HG03432 (cell line): ENCODE data around the gene TMEM208.

ENCODE experiments used
- ATAC-seq: cut with Tn5 transposase; IDR thresholded peaks from one replicate; pipeline ENCODE4 v1.9.1; 2021; ENCODE audit warnings: mild to moderate bottlenecking, moderate library complexity; ENCODE audit not compliant: unreplicated experiment

Gene TMEM208

GRCh38 chr16:67248401-67249177 lies 21.7 kb downstream of the TMEM208 start, which contains the start of gene SLC9A5:
TSS of gene SLC9A5 (plus strand) at chr16:67248979. CDS start at chr16:67249015, 36 bp downstream.
- ATAC-seq = no peak

- ATAC-seq = no peak
These were observed 22.5 kb downstream of the TMEM208 start for GRCh38 chr16:67249178-67250044.

DNA sequence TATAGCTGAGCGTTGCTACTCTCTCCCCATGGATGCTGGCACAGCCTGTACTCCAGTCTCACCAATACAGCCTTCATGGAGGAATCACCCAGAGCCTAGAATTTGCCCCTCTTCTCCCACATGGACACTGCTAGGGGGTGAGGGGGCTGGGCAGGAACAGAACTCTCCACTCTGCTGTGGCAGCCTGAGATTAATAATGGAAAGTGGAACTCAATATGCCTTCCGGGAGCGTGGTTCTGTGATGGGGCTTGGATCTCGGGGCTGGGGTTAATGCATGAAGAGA lies 23.1 kb downstream of the TMEM208 start:
- ATAC-seq = no peak

GRCh38 chr16:67252609-67253497 lies 25.9 kb downstream of the TMEM208 start:
- no peak for ATAC-seq

- ATAC-seq = no peak
These were observed 28.0 kb downstream of the TMEM208 start for GRCh38 chr16:67254801-67255552.

DNA sequence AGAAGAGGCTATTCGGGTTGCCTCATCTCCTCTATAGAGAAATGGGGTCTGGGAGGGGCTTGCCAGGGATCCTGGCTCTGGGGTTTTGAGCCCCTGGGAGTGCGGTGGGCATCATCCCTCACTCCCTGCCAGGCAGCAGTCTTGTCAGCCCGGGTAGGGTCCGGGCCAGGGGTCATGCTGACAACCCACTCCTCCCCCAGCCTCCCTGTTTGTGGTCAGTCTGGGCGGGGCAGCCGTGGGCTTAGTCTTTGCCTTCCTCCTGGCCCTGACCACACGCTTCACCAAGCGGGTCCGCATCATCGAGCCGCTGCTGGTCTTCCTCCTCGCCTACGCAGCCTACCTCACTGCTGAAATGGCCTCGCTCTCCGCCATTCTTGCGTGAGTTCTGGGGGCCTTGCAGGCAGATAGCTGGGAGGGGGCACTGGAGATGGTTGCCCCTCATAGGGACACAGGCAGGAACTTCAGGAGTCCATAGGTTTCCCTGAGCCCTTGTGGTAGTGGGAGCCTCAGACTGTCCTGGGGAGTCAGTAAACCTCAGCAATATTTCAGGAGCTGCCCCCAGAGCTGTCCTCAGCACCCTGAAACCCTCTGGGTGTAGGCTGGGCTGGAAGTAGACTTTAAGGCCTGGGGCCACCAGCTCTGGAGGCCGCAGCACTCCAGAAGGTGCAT lies 28.8 kb downstream of the TMEM208 start:
- ATAC-seq = no peak

DNA sequence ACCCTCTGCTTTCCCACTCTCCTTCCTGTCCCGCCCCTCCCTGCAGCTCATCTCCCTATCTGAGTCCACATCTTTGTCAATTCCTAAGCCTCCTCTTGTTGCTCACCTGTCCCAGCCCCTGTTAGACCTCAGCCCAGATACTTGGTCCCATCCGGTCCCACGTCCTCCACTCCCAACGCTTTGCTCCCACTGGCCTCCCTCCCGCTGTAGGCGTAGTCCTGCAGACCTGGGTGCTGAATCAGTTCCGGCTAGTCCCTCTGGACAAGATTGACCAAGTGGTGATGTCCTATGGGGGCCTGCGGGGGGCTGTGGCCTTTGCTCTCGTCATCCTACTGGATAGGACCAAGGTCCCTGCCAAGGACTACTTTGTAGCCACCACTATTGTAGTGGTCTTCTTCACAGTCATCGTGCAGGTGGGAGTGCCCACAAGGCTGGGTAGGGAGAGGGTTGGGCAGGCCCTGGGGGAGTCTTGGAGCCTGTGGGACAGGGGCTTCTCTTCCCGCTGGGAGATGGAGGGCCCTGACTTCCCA lies 29.8 kb downstream of the TMEM208 start:
- ATAC-seq = no peak

GRCh38 chr16:67257486-67258160 lies 30.7 kb downstream of the TMEM208 start:
- no peak for ATAC-seq

DNA sequence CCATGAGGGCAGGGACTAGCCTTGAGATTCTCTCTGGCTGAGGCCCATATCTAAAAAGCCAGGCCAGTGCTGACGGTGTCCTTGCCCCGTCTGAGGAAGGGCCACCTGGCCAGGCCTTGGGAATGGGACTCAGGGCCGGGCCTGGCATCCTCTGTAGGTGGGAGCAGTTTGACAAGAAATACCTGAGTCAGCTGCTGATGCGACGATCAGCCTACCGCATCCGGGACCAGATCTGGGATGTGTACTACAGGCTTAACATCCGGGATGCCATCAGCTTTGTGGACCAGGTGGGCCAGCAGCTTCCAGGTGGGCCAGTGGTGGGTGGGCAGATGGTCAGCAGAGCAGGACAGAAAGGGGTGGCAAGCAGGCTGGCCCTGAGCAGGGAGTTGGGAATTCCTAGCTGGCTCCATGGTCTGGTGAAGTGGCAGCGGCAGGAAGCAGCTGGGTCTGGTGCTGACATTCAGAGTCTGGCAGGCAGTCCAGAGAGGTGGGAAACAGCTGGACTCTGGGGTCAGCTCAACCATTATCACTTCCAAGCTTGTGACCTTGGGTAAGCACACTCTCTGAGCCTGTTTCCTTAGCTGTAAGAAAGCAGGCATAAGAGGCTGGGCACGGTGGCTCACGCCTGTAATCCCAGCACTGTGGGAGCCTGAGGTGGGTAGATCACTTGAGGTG lies 31.4 kb downstream of the TMEM208 start:
- ATAC-seq = no peak

- no peak for ATAC-seq
These were observed 32.8 kb downstream of the TMEM208 start for GRCh38 chr16:67259705-67260104.

DNA sequence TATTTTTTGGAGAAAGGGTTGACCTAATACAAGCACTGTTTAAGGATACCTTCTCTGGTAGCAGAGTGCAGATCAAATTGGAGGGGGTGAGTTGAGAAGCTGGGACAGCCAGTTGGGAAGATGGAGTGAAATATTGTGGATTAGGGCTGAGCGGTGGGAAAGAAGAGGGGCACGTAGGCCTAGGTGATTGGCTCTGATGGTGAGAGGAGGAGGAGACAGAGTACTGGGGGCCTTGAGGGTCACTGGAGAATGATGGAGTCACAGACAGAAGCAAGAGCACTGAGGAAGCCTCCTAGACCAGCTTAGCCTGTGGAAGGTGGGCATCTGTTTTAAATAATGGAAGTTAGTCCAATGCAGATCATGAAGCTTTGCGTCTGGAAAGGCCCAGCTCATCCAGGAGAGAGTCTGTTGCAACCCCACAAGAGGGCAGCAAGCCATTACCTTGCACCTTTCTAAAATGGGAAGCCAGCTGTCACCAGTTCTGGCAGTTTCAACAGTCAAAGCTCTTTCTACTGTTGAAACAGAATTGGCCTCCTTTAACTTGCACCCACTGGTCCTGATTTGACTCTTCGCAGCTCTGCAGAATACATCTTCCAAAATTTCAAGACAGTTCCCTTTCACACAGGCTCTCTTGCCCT lies 33.6 kb downstream of the TMEM208 start:
- ATAC-seq = no peak

GRCh38 chr16:67263201-67263600 lies 36.3 kb downstream of the TMEM208 start:
- ATAC-seq = no peak

DNA sequence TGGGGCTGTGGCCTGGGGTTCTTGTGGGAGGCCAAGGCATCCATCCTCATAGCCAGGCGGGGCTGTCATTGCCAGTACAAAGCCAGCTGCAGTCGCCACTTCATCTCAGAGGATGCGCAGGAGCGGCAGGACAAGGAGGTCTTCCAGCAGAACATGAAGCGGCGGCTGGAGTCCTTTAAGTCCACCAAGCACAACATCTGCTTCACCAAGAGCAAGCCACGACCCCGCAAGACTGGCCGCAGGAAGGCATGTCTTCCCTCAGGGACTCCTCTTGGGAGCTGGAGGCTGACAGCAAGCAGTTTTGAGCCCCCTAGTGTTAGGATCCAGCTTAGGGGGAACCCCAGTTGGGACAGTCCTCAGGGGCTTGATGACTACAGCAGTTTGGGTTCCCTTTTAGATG lies 37.3 kb downstream of the TMEM208 start:
- ATAC-seq = no peak

- no peak for ATAC-seq
These were observed 37.9 kb downstream of the TMEM208 start for GRCh38 chr16:67264866-67265265.

DNA sequence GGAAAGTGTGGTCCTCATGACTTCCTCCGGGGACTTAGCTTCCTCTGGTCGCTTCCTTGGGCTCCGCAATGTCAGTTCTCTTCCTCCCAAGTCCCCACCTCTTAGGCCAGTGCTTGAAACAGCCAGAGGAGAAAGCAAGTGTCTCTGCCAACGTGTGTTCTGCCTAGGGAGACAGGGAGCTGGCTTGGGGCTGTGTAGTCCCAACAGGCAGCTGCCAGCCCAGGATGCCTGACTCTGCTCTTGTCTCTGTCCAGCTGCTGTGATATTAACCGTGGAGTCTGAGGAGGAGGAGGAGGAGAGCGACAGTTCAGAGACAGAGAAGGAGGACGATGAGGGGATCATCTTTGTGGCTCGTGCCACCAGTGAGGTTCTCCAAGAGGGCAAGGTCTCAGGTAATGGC lies 38.9 kb downstream of the TMEM208 start:
- ATAC-seq = no peak

- no peak for ATAC-seq
These were observed 41.2 kb downstream of the TMEM208 start for GRCh38 chr16:67268136-67268579.

DNA sequence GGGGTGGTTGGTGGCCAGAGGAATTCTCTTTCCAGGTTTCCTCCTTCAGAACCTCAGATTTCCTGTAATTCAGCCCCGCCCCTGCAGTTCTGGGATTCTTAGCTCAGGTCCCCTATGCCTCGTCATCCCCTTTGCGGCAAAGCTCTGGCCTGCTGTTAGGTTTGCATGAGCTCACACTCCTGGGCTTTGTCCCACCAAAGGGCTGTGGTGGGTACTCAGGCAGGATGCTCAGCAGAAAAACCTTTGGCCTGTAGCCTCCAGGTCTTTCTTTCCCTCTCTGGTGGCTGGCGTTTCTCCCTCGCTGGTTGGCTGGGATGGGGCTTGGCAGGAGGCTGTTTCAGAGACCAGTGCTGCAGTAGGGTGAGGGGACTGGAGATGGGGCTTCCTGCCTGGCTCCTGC lies 42.8 kb downstream of the TMEM208 start:
- no peak for ATAC-seq

DNA sequence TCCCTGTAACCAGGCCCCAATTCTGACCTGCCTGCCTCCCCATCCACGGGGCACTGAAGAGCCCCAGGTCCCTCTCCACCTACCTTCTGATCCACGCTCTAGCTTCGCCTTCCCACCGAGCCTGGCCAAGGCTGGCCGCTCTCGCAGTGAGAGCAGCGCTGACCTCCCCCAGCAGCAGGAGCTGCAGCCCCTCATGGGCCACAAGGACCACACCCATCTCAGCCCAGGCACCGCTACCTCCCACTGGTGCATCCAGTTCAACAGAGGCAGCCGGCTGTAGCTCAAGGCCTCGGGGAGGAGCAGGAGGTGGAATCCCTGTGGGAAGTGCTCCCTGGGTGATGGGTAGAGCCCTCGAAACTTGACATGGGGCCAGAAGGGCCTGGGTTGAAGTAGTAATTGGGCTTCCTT lies 44.0 kb downstream of the TMEM208 start:
- no peak for ATAC-seq
